Erythroblast (primary cell): ENCODE results near the gene ZNF33B.

Experiments
- GATA1 ChIP-seq: IDR thresholded peaks from 2 replicates; pipeline ENCODE4 v1.6.1; 2011; ENCODE audit warnings: low read depth, mild to moderate bottlenecking, control low read depth, low read length, moderate library complexity
- POLR2A ChIP-seq: IDR thresholded peaks from 2 replicates; pipeline ENCODE4 v1.6.1; 2011; ENCODE audit warnings: mild to moderate bottlenecking, low read length

DNA sequence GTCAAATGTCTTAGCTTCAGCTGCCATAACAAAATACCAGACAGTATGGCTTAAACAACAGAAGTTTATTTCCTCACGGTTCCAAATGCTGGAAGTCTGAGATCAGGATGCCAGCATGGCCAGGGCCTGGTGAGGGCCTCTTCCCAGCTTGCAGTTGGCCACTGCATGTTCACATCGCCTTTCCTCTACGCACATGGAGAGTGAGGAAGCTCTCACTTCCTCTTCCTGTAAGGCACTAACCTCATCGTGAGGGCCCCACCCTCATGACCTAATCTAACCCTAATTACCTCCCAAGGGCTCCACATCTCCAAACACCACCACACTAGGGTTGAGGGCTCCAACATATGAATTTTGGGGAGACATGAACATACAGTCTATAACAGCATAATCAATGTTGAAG lies 14.4 kb downstream of the ZNF33B start:
- TF ChIP-seq POLR2A (no peak), GATA1 (no peak)
